Stomach (tissue), 4 donors: ENCODE data around the gene POLL.

ENCODE experiments used
- EP300 ChIP-seq: sonication (generic); formaldehyde crosslinking; IDR thresholded peaks from one replicate; pipeline ENCODE4 v1.6.1; 2017; ENCODE audit warnings: antibody characterized with exemption
- POLR2A ChIP-seq, 4 donors: fragments of 450-650 bp; IDR thresholded peaks; one replicate each; pipeline ENCODE4 v1.6.1; 2016; ENCODE audit warnings: antibody characterized with exemption in 4 of 4, control low read depth in 2 of 4, mild to moderate bottlenecking in 1 of 4, moderate library complexity in 1 of 4
- TF ChIP-seq, protein P1 (sequence below), 7 experiments: fragments of 450-650 bp in 4 of 7; fragments of 200-600 bp in 3 of 7; sonication (generic) in 3 of 7; IDR thresholded peaks; one replicate each; pipeline ENCODE4 v1.5.1; 2016 to 2019; ENCODE audit warnings: antibody characterized with exemption in 7 of 7, control low read depth in 2 of 7, mild to moderate bottlenecking in 1 of 7

DNA sequence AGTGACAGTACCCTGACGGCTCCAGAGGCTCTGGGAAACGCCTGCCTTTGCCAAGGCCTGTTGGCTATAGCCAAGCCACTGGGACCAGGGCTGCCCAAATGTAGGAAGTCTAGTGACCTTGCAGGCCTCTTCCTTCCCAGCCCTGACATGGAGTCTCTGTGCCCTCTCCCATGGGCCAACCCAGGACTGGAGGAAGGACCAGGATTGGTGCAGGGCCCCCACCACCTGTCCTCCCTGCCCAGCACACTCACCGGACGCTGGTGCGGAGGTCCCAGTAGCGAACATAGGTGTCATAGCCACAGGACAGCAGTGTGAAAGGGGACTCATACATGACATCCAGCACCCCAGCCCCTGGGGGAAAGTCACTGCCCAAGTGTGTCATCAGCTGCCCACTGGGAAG lies 24.0 kb upstream of the POLL start:
- TF ChIP-seq POLR2A (IDR thresholded peaks at IDR 0.05) (no peak), EP300 (no peak)
- TF ChIP-seq, protein P1, sequence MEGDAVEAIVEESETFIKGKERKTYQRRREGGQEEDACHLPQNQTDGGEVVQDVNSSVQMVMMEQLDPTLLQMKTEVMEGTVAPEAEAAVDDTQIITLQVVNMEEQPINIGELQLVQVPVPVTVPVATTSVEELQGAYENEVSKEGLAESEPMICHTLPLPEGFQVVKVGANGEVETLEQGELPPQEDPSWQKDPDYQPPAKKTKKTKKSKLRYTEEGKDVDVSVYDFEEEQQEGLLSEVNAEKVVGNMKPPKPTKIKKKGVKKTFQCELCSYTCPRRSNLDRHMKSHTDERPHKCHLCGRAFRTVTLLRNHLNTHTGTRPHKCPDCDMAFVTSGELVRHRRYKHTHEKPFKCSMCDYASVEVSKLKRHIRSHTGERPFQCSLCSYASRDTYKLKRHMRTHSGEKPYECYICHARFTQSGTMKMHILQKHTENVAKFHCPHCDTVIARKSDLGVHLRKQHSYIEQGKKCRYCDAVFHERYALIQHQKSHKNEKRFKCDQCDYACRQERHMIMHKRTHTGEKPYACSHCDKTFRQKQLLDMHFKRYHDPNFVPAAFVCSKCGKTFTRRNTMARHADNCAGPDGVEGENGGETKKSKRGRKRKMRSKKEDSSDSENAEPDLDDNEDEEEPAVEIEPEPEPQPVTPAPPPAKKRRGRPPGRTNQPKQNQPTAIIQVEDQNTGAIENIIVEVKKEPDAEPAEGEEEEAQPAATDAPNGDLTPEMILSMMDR (IDR thresholded peaks at IDR 0.05): no peak
